Daoy (cell line): ENCODE measurements around the gene HSPBP1. TPM values are rescaled to one million over a fixed set of nuclear protein-coding genes. Genes with fewer than 3 reads are reported as not detected.
A peak's percentile ranks its signal among the peaks of the same experiment; 100 is the strongest.

ENCODE experiments used
- DNase-seq: peaks from one replicate; pipeline ENCODE4 v3.0.0-alpha.2; 2015; ENCODE audit warnings: low read depth
- total RNA-seq: library from RNA; depleted of rRNA; stranded (reverse); fragments of >200 nt; shearing (Covaris generic); gene quantifications from 2 replicates; pipeline ENCODE4 v1.2.3, GENCODE V29; 2014

The HSPBP1 gene
- total RNA-seq, 1 experiment from 2014 or later = 113 TPM

- DNase-seq = peak; percentile 55
Measured at GRCh38 chr19:55255618-55256423, 24.1 kb downstream of the HSPBP1 start.

- DNase-seq = no peak
Measured at GRCh38 chr19:55254625-55254977, 25.3 kb downstream of the HSPBP1 start.

GRCh38 chr19:55253842-55254624, 25.9 kb downstream of the HSPBP1 start:
- DNase-seq = no peak

- no peak for DNase-seq
Measured at GRCh38 chr19:55252760-55253663, 26.9 kb downstream of the HSPBP1 start.

DNA sequence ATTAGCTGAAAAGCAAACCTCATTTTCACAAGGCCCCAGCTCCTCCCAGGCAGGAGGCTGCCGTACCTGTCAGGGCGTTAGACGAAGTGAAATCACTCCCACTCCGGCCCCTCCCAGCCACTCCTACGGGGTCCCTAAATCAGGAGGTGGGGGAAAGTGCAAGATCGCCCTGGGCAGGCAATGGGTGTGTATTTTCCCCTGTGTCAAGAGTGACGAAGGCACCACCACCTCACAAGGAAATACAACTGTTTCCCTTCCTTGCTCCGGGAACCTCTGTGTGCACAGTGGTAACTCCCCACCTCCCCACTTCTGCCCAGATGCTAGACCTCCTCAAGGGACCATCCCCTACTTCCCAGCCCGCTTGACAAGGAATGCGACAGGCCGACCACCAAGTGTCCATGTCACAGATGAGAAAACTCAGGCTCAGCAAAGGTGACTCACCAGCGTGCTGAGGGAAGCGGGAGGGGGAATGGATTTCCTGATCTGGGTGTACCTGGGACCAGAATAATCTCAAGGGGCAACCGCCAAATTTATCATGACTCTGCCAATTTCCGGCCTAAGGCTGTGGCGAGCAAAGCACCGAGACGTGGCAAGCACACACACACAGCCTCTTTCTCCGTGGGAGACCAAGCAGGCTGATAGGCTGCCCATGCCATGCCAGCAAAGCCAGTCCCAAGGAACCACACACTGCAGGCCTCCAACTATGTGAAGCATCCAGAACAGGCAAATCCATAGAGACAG, 28.4 kb downstream of the HSPBP1 start:
- peak; percentile 77 for DNase-seq

GRCh38 chr19:55250262-55251036, 29.5 kb downstream of the HSPBP1 start:
- no peak for DNase-seq

DNA sequence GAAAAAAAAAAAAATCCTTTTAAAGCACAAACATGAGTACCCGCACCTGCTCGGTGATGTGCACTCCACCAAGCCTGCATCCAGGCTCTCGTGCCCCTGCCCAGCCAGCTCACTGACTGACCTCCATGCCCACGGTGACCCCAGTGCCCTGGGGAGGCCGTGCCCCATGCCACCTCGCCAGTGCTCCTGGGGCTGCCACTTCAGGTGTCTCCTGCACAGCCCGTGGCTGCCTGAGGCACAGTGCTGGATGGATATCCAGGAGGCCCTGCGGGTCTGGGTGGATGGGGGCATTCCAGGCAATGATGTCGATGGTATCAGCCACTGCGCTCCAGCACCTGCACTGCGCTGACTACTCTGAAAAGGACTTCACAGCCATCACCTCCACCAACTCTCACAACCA, 30.1 kb downstream of the HSPBP1 start:
- DNase-seq = no peak

- no peak for DNase-seq
Measured at GRCh38 chr19:55248704-55249103, 31.2 kb downstream of the HSPBP1 start.

GRCh38 chr19:55248166-55248675, 31.7 kb downstream of the HSPBP1 start:
- DNase-seq = no peak

DNA sequence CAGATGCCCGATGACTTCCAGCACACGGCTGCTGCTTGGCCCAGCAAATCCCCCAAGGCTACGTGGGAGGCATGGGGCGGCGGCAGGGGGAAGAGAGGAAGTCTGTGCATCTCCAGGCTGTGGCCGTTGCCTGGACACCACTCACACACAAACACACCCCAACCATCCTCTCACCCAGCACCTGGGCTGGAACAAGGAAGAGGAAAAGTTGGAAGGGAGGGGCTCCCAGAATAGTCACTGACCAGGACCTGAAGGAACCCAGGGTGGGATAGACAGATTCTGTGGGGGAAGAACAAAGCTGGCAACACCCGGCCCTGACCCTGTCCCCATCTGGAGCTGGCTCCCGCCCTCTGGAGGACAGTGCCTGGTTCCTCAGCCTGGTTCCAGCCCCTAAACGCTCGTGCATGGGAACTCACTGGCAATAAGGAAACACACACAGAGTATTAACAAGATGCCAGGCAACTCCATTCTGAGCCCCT, 32.2 kb downstream of the HSPBP1 start:
- DNase-seq = peak; percentile 89

- DNase-seq = no peak
Measured at GRCh38 chr19:55246462-55247451, 33.2 kb downstream of the HSPBP1 start.

DNA sequence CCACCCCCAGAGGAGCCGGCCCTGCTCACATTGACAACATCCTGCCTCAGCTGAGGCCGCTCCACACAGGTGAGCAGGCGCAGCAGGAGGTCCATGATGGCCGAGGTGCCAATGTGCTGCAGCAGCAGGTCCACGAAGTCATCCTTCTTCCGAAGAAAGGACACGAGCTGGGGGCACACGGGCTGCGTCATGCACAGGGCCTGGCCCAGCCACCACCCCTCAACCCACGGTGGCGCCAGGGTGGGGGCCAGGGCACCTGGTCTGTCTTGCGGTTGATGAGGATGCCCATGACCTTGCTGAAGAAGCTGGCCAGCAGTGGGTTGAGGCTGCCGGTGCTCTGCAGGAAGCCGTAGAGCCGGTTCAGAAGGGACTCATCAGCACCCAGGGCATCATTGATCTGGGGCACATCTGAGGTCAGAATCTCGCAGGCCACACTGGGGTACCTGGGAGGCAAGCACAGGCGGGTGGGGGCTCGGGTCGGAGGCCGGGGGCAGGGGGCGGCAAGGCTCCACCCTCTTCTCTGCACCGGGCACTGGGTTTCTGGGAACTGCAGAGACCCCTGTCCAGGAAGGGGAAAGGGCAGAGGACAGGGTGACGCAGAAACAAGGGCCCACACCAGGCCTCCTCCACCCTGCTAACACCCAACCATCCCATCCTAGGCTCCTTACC, 34.5 kb downstream of the HSPBP1 start:
- DNase-seq = no peak

GRCh38 chr19:55244004-55244680, 35.8 kb downstream of the HSPBP1 start:
- no peak for DNase-seq

DNA sequence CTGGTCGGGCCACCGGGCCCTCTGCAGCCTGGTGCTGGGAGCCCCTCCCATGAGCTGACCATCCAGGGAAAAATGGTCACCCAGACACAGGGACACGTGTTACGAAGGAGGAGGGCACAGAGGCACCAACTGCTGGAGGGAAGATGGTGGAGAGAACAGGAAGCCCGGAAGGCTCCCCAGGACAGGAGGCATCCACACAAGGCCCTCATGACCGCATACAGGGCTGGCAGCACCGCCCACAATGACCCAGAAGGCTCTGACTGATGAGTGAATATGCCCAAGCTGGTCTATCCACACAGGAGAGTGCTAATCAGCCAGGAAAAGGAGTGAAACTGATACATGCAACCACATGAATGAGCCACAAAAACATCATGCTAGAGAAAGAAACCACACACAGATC, 37.4 kb downstream of the HSPBP1 start:
- DNase-seq = no peak

DNA sequence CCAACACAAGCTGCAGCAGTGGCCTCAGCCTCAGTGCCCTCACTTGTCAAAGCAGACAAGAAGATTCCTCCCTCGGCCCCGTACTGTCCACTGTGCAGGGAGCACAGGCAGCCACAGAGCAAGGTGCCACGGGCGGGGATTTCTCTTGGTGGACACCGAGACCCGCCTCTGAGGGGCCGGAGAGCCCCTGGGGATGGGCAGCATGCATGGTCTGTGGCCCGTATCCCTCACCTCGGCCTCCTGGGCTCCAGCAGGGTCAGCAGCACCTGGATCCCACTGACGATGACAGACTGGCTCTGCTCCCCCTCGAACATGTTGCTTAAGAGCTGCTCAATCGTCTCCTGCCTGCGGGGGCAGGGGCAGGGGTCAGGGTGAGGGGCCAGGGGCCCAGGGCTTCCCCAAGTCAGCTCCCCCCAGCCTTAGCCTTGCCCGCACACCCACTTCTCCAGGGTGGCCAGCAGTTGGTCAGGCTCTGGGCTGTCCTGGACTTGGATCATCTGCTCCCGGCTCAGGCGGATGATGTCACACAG, 37.9 kb downstream of the HSPBP1 start:
- DNase-seq = no peak

GRCh38 chr19:55241143-55241934, 38.6 kb downstream of the HSPBP1 start:
- no peak for DNase-seq

GRCh38 chr19:55240713-55241020, 39.2 kb downstream of the HSPBP1 start:
- DNase-seq = no peak
